ENCODE results near the gene RNF8. TPM values are rescaled to one million over a fixed set of nuclear protein-coding genes. Genes with fewer than 3 reads are reported as not detected.

The RNF8 gene
- total and polyA plus RNA-seq, 3 experiments from 2014 or later: 17.2 to 35.2 (median 33.7) TPM

- CTCF ChIA-PET: interaction anchor here (0.6 to 0.9 kb wide), 2 partner anchors 9 to 373 kb away, joined by 3 read pairs; no protein-coding TSS in a partner anchor
- peaks cover 5 to 43% (median 21%) of the 10 kb centered on the region in 3 donors for H3K36me3 Mint-ChIP-seq
- DNase-seq: no peak
Observed at GRCh38 chr6:37317312-37318038, 36.3 kb upstream of the RNF8 start.

GRCh38 chr6:37319156-37319555 lies 34.6 kb upstream of the RNF8 start:
- CTCF ChIA-PET: no interaction called here
- Histone ChIP-seq H3K27ac (ENCODE audit: low read depth, low read length) (no peak overlapping the region), H3K9me3 (ENCODE audit: low read length) (no peaks in the 10 kb centered on the region), H3K27me3 (ENCODE audit: insufficient read depth, low read length, poor library complexity, severe bottlenecking) (no peaks in the 10 kb centered on the region), H3K4me3 (ENCODE audit: low read length) (no peak overlapping the region), H3K36me3 (ENCODE audit: insufficient read depth, low read length) (peaks cover 49% of the 10 kb centered on the region), H3K4me1 (ENCODE audit: insufficient read depth, low read length) (no peaks in the 10 kb centered on the region)
- Mint-ChIP-seq H3K4me1 (peaks cover 0 to 2% (median 0%) of the 10 kb centered on the region in 3 donors), H3K27me3 (no peaks in the 10 kb centered on the region), H3K27ac (no peak overlapping the region), H3K36me3 (peaks cover 3 to 33% (median 14%) of the 10 kb centered on the region in 3 donors), H3K9me3 (no peaks in the 10 kb centered on the region), H3K4me3 (no peak overlapping the region)
- POLR2A ChIA-PET: no interaction called here
- no peak for DNase-seq

More at GRCh38 chr6:37317312-37318038, 36.3 kb upstream of the RNF8 start:
- POLR2A ChIA-PET: no interaction called here
- Histone ChIP-seq H3K27me3 (ENCODE audit: insufficient read depth, low read length, poor library complexity, severe bottlenecking) (no peaks in the 10 kb centered on the region), H3K36me3 (ENCODE audit: insufficient read depth, low read length) (peaks cover 62% of the 10 kb centered on the region), H3K4me1 (ENCODE audit: insufficient read depth, low read length) (no peaks in the 10 kb centered on the region), H3K9me3 (ENCODE audit: low read length) (no peaks in the 10 kb centered on the region), H3K27ac (ENCODE audit: low read depth, low read length) (no peak overlapping the region), H3K4me3 (ENCODE audit: low read length) (no peak overlapping the region)
- H3K27me3 Mint-ChIP-seq: no peaks in the 10 kb centered on the region
- peaks cover 0 to 2% (median 0%) of the 10 kb centered on the region in 3 donors for H3K4me1 Mint-ChIP-seq
- H3K27ac Mint-ChIP-seq: no peak overlapping the region
- H3K9me3 Mint-ChIP-seq: no peaks in the 10 kb centered on the region
- no peak overlapping the region for H3K4me3 Mint-ChIP-seq

- no peaks in the 10 kb centered on the region for H3K27me3 ChIP-seq (ENCODE audit: insufficient read depth, low read length, poor library complexity, severe bottlenecking)
- Mint-ChIP-seq H3K9me3 (no peaks in the 10 kb centered on the region), H3K27ac (peak overlapping the region in 3 of 8 donors; percentile 8 to 79 (median 23)), H3K36me3 (peaks cover 0 to 25% (median 8%) of the 10 kb centered on the region in 3 donors), H3K4me1 (no peaks in the 10 kb centered on the region), H3K4me3 (no peak overlapping the region), H3K27me3 (no peaks in the 10 kb centered on the region)
- H3K4me3 ChIP-seq (ENCODE audit: low read length): no peak overlapping the region
- POLR2A ChIA-PET: no interaction called here
- H3K4me1 ChIP-seq (ENCODE audit: insufficient read depth, low read length): no peaks in the 10 kb centered on the region
- no peak for DNase-seq
- no peak overlapping the region for H3K27ac ChIP-seq (ENCODE audit: low read depth, low read length)
- CTCF ChIA-PET: no interaction called here
- H3K9me3 ChIP-seq (ENCODE audit: low read length): no peaks in the 10 kb centered on the region
- H3K36me3 ChIP-seq (ENCODE audit: insufficient read depth, low read length): peaks cover 46% of the 10 kb centered on the region
Observed at GRCh38 chr6:37319856-37320480, 33.8 kb upstream of the RNF8 start.

GRCh38 chr6:37320646-37321045 lies 33.1 kb upstream of the RNF8 start:
- CTCF ChIA-PET: no interaction called here
- POLR2A ChIA-PET: no interaction called here
- H3K27ac ChIP-seq (ENCODE audit: low read depth, low read length): no peak overlapping the region

GRCh38 chr6:37321101-37321500 lies 32.7 kb upstream of the RNF8 start:
- H3K27ac ChIP-seq (ENCODE audit: low read depth, low read length): no peak overlapping the region
- no peaks in the 10 kb centered on the region for H3K4me1 ChIP-seq (ENCODE audit: insufficient read depth, low read length)
- peak overlapping the region in 1 of 8 donors; percentile 9 for H3K27ac Mint-ChIP-seq
- POLR2A ChIA-PET: no interaction called here
- DNase-seq: no peak
- no peaks in the 10 kb centered on the region for H3K27me3 ChIP-seq (ENCODE audit: insufficient read depth, low read length, poor library complexity, severe bottlenecking)
- peaks cover 39% of the 10 kb centered on the region for H3K36me3 ChIP-seq (ENCODE audit: insufficient read depth, low read length)
- peaks cover 0 to 25% (median 10%) of the 10 kb centered on the region in 3 donors for H3K36me3 Mint-ChIP-seq
- H3K4me3 Mint-ChIP-seq: no peak overlapping the region
- no peaks in the 10 kb centered on the region for H3K27me3 Mint-ChIP-seq
- CTCF ChIA-PET: interaction anchor here (0.5 to 1.3 kb wide), 2 partner anchors 371 to 668 kb away, joined by 3 read pairs; no protein-coding TSS in a partner anchor
- peaks cover 0 to 2% (median 0%) of the 10 kb centered on the region in 3 donors for H3K4me1 Mint-ChIP-seq
- no peak overlapping the region for H3K4me3 ChIP-seq (ENCODE audit: low read length)
- H3K9me3 ChIP-seq (ENCODE audit: low read length): no peaks in the 10 kb centered on the region
- H3K9me3 Mint-ChIP-seq: no peaks in the 10 kb centered on the region

More at GRCh38 chr6:37320646-37321045, 33.1 kb upstream of the RNF8 start:
- no peaks in the 10 kb centered on the region for H3K4me1 ChIP-seq (ENCODE audit: insufficient read depth, low read length)
- peaks cover 0 to 23% (median 8%) of the 10 kb centered on the region in 3 donors for H3K36me3 Mint-ChIP-seq
- no peaks in the 10 kb centered on the region for H3K27me3 Mint-ChIP-seq
- no peak overlapping the region for H3K4me3 Mint-ChIP-seq
- DNase-seq: no peak
- H3K9me3 Mint-ChIP-seq: no peaks in the 10 kb centered on the region
- H3K4me1 Mint-ChIP-seq: no peaks in the 10 kb centered on the region
- no peak overlapping the region for H3K4me3 ChIP-seq (ENCODE audit: low read length)
- H3K36me3 ChIP-seq (ENCODE audit: insufficient read depth, low read length): peaks cover 44% of the 10 kb centered on the region
- no peaks in the 10 kb centered on the region for H3K9me3 ChIP-seq (ENCODE audit: low read length)
- H3K27me3 ChIP-seq (ENCODE audit: insufficient read depth, low read length, poor library complexity, severe bottlenecking): no peaks in the 10 kb centered on the region
- peak overlapping the region in 2 of 8 donors; percentile 2 to 58 for H3K27ac Mint-ChIP-seq

GRCh38 chr6:37321516-37322415 lies 32.0 kb upstream of the RNF8 start:
- H3K27me3 Mint-ChIP-seq: no peaks in the 10 kb centered on the region
- ChIA-PET POLR2A (no interaction called here), CTCF (interaction anchor here (0.5 to 1.3 kb wide), 2 partner anchors 370 to 669 kb away, joined by 3 read pairs; no protein-coding TSS in a partner anchor)
- DNase-seq: no peak
- Histone ChIP-seq H3K9me3 (ENCODE audit: low read length) (no peaks in the 10 kb centered on the region), H3K4me1 (ENCODE audit: insufficient read depth, low read length) (no peaks in the 10 kb centered on the region), H3K4me3 (ENCODE audit: low read length) (no peak overlapping the region), H3K27me3 (ENCODE audit: insufficient read depth, low read length, poor library complexity, severe bottlenecking) (no peaks in the 10 kb centered on the region), H3K36me3 (ENCODE audit: insufficient read depth, low read length) (peaks cover 33% of the 10 kb centered on the region), H3K27ac (ENCODE audit: low read depth, low read length) (no peak overlapping the region)
- no peaks in the 10 kb centered on the region for H3K9me3 Mint-ChIP-seq
- H3K36me3 Mint-ChIP-seq: peaks cover 0 to 25% (median 9%) of the 10 kb centered on the region in 3 donors
- no peak overlapping the region for H3K4me3 Mint-ChIP-seq
- H3K4me1 Mint-ChIP-seq: peaks cover 0 to 2% (median 0%) of the 10 kb centered on the region in 3 donors
- H3K27ac Mint-ChIP-seq: peak overlapping the region in 4 of 8 donors; percentile 9 to 38 (median 19)

- CTCF ChIA-PET: interaction anchor here (3.9 kb wide), 1 partner anchor 368 kb away, joined by 33 read pairs; no protein-coding TSS in a partner anchor
- H3K27ac ChIP-seq (ENCODE audit: low read depth, low read length): no peak overlapping the region
- Mint-ChIP-seq H3K36me3 (peaks cover 0 to 30% (median 14%) of the 10 kb centered on the region in 3 donors), H3K27me3 (peaks cover 0 to 2% of the 10 kb centered on the region in 2 donors), H3K9me3 (no peaks in the 10 kb centered on the region), H3K4me3 (no peak overlapping the region), H3K27ac (peak overlapping the region in 4 of 8 donors; percentile 16 to 78 (median 55)), H3K4me1 (peaks cover 0 to 2% (median 0%) of the 10 kb centered on the region in 3 donors)
- peaks cover 17% of the 10 kb centered on the region for H3K36me3 ChIP-seq (ENCODE audit: insufficient read depth, low read length)
- POLR2A ChIA-PET: interaction anchor here (0.6 kb wide), 1 partner anchor 404 kb away, joined by 3 read pairs; no protein-coding TSS in a partner anchor
- H3K9me3 ChIP-seq (ENCODE audit: low read length): no peaks in the 10 kb centered on the region
- no peaks in the 10 kb centered on the region for H3K27me3 ChIP-seq (ENCODE audit: insufficient read depth, low read length, poor library complexity, severe bottlenecking)
- no peak for DNase-seq
- no peaks in the 10 kb centered on the region for H3K4me1 ChIP-seq (ENCODE audit: insufficient read depth, low read length)
- no peak overlapping the region for H3K4me3 ChIP-seq (ENCODE audit: low read length)
Observed at GRCh38 chr6:37323580-37323979, 30.2 kb upstream of the RNF8 start.

All from CD8-positive, alpha-beta memory T cell (primary cell).